Activated CD4-positive, alpha-beta T cell treated with anti-CD3 and anti-CD28 coated beads, Interleukin-2, amount 10 ng/mL, durations not matched to agents 7 days and 5 days (primary cell): ENCODE data around the gene CEACAM19. TPM values are rescaled to one million over a fixed set of nuclear protein-coding genes. Genes with fewer than 3 reads are reported as not detected.
"Not testable (repeated sequence)": the region's sequence is repeated elsewhere in the genome, so short reads cannot be mapped to it uniquely, and the experiment has no call there.

Experiments used
- CTCF ChIA-PET: fragments of 350-600 bp; sonication (Branson Sonifier 250); formaldehyde crosslinking; loops from one replicate; lab custom pipeline; 2021; ENCODE audit warnings: antibody characterized with exemption; lab: Charles Lee
- POLR2A ChIA-PET: fragments of 350-600 bp; sonication (Branson Sonifier 250); formaldehyde crosslinking; loops from one replicate; lab custom pipeline; 2021; ENCODE audit warnings: antibody characterized with exemption; lab: Charles Lee
- DNase-seq: peaks from one replicate; pipeline ENCODE4 v3.0.0-alpha.2; 2020
- H3K27ac Mint-ChIP-seq: one replicate; pipeline ENCODE4 v1.8.0; 2021; ENCODE audit warnings: mild to moderate bottlenecking, moderate library complexity, mixed read lengths
- H3K27me3 Mint-ChIP-seq: one replicate; pipeline ENCODE4 v1.8.0; 2021; ENCODE audit warnings: mixed read lengths
- H3K36me3 Mint-ChIP-seq: one replicate; pipeline ENCODE4 v1.8.0; 2021; ENCODE audit warnings: low read depth, mixed read lengths
- H3K4me1 Mint-ChIP-seq: one replicate; pipeline ENCODE4 v1.8.0; 2021; ENCODE audit warnings: mixed read lengths
- H3K4me3 Mint-ChIP-seq: one replicate; pipeline ENCODE4 v1.8.0; 2021; ENCODE audit warnings: mild to moderate bottlenecking, moderate library complexity, mixed read lengths
- H3K9me3 Mint-ChIP-seq: one replicate; pipeline ENCODE4 v1.8.0; 2021; ENCODE audit warnings: mixed read lengths
- total RNA-seq, 2 experiments: library from RNA; stranded (reverse); gene quantifications; one replicate each; pipeline ENCODE4 v1.2.3, GENCODE V29; 2021

CEACAM19 gene
- total RNA-seq, 2 experiments from 2014 or later = 0.23 TPM; not detected in 1

DNA sequence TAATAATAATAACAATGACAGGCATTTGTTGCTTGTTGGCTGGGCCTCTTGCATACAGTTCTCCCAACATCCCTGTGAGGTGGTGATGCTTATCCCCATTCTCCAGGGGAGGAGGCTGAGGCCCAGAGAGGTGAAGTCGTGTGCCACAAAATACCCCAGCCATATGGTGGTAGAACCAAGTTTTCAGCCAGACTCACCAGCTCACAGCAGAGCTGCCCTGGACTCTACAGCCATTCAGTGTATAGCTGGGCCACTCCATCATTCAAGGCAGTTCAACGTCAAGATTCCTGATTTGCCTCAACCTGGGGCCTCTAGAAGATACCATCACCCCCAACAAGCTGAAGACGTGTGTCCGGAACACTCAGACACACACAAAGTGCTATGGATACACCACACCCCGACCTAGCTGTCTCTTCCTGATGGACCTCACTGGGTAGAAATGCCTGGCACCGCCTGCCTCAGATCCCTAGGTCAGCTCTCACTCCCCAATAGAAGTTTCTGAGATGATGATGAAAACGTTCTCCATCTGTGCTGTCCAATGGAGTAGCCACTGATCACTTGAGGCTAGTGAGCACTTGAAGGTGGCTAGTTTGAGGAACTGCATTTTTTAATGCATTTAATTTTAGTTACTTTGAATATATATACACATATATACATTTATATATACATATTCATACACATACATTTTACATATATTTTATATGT, 4.3 kb upstream of the CEACAM19 start:
- ChIA-PET POLR2A (interaction anchor here (0.5 kb wide), 1 partner anchor 81 kb away, joined by 3 read pairs; no protein-coding TSS in a partner anchor), CTCF (no interaction called here)
- no peaks in the 10 kb centered on the region for H3K9me3 Mint-ChIP-seq
- no peaks in the 10 kb centered on the region for H3K4me1 Mint-ChIP-seq
- H3K27me3 Mint-ChIP-seq = no peaks in the 10 kb centered on the region
- no peak overlapping the region for H3K4me3 Mint-ChIP-seq
- H3K36me3 Mint-ChIP-seq = no peaks in the 10 kb centered on the region
- DNase-seq = no peak
- H3K27ac Mint-ChIP-seq = no peak overlapping the region

GRCh38 chr19:44668985-44669764, 2.1 kb upstream of the CEACAM19 start:
- ChIA-PET POLR2A (no interaction called here), CTCF (no interaction called here)
- Mint-ChIP-seq H3K36me3 (no peaks in the 10 kb centered on the region), H3K27ac (no peak overlapping the region), H3K4me3 (no peak overlapping the region), H3K4me1 (no peaks in the 10 kb centered on the region), H3K9me3 (no peaks in the 10 kb centered on the region), H3K27me3 (no peaks in the 10 kb centered on the region)
- DNase-seq = no peak

GRCh38 chr19:44670027-44670426, 1.3 kb upstream of the CEACAM19 start:
- CTCF ChIA-PET, H3K4me3 Mint-ChIP-seq, DNase-seq, H3K27ac Mint-ChIP-seq, H3K4me1 Mint-ChIP-seq, H3K27me3 Mint-ChIP-seq, H3K36me3 Mint-ChIP-seq, H3K9me3 Mint-ChIP-seq, POLR2A ChIA-PET: not testable (repeated sequence)

- Mint-ChIP-seq H3K27me3 (no peaks in the 10 kb centered on the region), H3K4me1 (no peaks in the 10 kb centered on the region), H3K36me3 (no peaks in the 10 kb centered on the region), H3K27ac (no peak overlapping the region), H3K9me3 (no peaks in the 10 kb centered on the region), H3K4me3 (no peak overlapping the region)
- no peak for DNase-seq
- ChIA-PET POLR2A (no interaction called here), CTCF (no interaction called here)
Observed at GRCh38 chr19:44672226-44672625, 944 bp downstream of the CEACAM19 start.

- H3K27ac Mint-ChIP-seq = no peak overlapping the region
- no peaks in the 10 kb centered on the region for H3K27me3 Mint-ChIP-seq
- CTCF ChIA-PET = no interaction called here
- no peak overlapping the region for H3K4me3 Mint-ChIP-seq
- DNase-seq = no peak
- POLR2A ChIA-PET = no interaction called here
- no peaks in the 10 kb centered on the region for H3K9me3 Mint-ChIP-seq
- H3K36me3 Mint-ChIP-seq = no peaks in the 10 kb centered on the region
- H3K4me1 Mint-ChIP-seq = no peaks in the 10 kb centered on the region
Observed at GRCh38 chr19:44673510-44673909, 2.2 kb downstream of the CEACAM19 start.

DNA sequence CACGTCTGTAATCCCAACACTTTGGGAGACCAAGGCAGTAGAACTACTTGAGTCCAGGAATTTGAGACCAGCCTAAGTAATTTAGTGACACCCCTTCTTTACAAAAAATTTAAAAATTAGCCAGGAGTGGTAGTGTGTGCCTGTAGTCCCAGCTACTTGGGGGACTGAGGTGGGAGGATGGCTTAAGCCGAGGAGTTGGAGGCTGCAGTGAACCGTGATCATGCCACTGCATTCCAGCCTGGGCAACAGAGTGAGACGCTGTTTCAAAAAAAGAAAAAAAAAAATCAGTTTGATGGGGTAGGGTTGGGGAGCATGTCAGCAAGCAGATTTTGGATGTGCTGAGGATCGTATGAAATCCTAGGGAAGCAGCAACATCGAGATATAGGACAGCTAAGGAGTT, 4.2 kb downstream of the CEACAM19 start:
- DNase-seq = no peak
- Mint-ChIP-seq H3K27ac (no peak overlapping the region), H3K27me3 (no peaks in the 10 kb centered on the region), H3K4me1 (no peaks in the 10 kb centered on the region), H3K9me3 (no peaks in the 10 kb centered on the region), H3K36me3 (no peaks in the 10 kb centered on the region), H3K4me3 (no peak overlapping the region)
- POLR2A ChIA-PET = interaction anchor here (0.6 kb wide), 1 partner anchor 195 kb away, joined by 3 read pairs; no protein-coding TSS in a partner anchor
- CTCF ChIA-PET = interaction anchor here (0.6 to 1.5 kb wide), 5 partner anchors 11 to 569 kb away, joined by 3 to 4 read pairs (median 3); no protein-coding TSS in a partner anchor

DNA sequence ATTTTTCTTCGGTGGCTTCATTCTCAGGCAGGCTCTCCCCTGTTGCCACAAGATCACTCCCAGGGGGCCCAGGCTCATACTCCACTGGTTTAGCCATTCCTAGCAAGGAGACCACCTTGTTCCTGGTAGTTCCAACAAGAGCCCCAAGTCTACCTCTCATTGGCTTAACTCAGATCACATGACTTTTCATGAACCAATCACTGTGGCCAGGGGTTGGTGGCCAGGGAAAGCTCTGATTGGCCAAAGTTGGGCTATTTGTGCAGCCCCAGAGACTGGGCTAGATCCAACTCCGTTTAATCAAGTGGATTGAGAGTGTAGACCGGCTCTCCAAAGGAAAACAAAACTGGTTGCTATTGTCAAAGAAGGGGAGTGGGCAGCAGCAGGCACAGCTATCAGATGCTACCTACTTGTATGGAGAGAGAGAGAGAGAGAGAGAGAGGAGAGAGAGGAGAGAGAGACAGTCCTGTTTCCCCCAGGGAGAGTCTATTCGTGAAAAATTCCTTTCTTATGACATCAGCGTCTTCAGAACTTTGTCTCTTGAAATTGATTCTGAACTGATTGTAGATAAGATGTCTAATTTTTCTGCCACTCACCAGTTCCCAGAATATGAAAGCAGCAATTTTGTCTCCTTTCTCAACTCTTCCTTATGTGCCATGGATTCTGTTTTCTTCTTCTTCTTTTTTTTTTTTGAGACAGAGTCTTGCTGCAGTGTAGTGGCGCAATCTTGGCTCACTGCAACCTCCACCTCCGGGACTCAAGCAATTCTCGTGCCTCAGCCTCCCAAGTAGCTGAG, 5.9 kb downstream of the CEACAM19 start:
- CTCF ChIA-PET = interaction anchor here (1.6 kb wide), 1 partner anchor 12 kb away, joined by 4 read pairs; no protein-coding TSS in a partner anchor
- Mint-ChIP-seq H3K4me3 (no peak overlapping the region), H3K36me3 (no peaks in the 10 kb centered on the region), H3K4me1 (no peaks in the 10 kb centered on the region), H3K27me3 (no peaks in the 10 kb centered on the region), H3K9me3 (no peaks in the 10 kb centered on the region), H3K27ac (no peak overlapping the region)
- POLR2A ChIA-PET = interaction anchor here (0.7 kb wide), 1 partner anchor 11 kb away, joined by 7 read pairs; no protein-coding TSS in a partner anchor
- no peak for DNase-seq

DNA sequence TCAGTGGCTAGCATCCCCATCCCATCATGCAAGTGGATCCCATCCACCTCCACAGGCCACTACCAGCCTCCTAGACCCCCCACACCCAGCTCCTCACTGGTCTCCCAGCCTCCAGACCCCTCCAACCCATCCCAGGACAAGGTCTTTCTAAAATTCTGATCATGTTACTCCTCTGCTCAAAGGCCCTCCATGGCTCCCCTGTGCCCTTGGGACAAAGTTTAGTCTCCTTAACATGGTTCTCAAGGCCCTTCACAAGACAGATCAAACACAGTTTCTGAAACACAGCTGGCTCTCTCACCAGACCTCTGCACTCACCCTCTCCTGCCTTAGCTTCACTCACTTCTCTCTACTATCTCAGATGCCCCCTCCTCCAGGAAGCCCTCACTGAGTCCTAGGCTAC, 9.3 kb downstream of the CEACAM19 start:
- Mint-ChIP-seq H3K36me3 (no peaks in the 10 kb centered on the region), H3K27me3 (no peaks in the 10 kb centered on the region), H3K4me1 (peaks cover 9% of the 10 kb centered on the region), H3K4me3 (no peak overlapping the region), H3K27ac (no peak overlapping the region), H3K9me3 (no peaks in the 10 kb centered on the region)
- CTCF ChIA-PET = interaction anchor here (0.5 to 1.3 kb wide), 2 partner anchors 9 to 71 kb away, joined by 3 to 5 read pairs; no protein-coding TSS in a partner anchor
- no peak for DNase-seq
- POLR2A ChIA-PET = interaction anchor here (0.6 kb wide), 1 partner anchor 119 kb away, joined by 4 read pairs; no protein-coding TSS in a partner anchor

DNA sequence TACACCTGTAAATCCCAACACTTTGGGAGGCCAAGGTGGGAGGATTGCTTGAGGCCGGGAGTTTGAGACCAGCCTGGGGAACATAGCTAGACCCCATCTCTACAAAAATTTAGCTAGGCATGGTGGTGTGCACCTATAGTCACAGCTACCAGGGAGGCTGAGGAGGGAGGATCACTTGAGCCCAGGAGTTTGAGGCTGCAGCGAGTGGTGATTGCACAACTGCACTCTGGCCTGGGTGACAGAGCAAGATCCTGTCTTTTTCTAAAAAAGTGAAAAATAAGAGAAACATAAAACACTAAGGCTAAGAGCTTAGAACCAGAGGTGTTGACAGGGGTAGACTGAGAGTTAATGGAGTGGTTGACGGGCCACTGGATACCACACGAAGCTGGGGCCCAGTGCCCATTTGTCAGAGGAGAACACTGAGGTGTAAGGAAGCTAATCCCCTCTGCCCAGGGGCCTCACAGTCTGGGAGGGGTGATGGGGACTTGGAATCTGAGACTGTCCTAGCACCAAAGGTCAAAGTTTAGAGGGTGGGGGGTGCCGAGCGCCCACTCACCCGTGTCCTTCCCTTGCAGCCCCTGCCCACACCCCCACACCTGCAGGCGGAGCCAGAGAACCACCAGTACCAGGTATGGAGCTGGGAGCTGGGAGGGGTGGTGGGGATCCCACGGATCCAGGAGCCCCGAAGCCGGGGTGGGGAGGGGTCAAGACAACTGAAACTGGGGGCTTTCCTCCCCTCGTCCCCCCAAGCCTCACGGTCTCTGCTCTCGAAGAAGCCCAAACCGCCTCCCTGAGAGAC, 10.9 kb downstream of the CEACAM19 start:
- ChIA-PET POLR2A (no interaction called here), CTCF (interaction anchor here (0.6 to 1.5 kb wide), 5 partner anchors 22 to 361 kb away, joined by 3 to 5 read pairs (median 4); no protein-coding TSS in a partner anchor)
- Mint-ChIP-seq H3K4me1 (peaks cover 9% of the 10 kb centered on the region), H3K27ac (no peak overlapping the region), H3K36me3 (no peaks in the 10 kb centered on the region), H3K4me3 (no peak overlapping the region), H3K9me3 (no peaks in the 10 kb centered on the region), H3K27me3 (peaks cover 5% of the 10 kb centered on the region)
- no peak for DNase-seq

DNA sequence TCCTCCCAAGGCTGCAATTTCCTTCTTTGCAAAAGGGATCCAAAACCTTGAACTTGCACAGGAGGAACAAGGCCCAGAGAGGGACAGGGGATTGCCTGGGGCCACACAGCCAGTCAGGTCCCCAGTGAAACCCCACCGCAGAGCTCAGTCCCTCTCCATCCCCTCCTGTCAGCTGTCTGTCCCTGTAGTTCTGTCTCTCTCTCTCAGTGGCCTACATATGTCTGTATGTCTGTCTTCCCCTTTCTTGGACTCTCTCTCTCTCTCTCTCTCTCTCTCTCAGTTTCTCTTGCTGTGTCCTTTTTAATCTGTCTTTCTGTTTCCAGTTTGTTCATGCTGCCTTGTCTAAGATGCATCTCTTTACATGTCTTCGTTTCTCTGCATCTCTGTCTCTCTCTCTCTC, 11.5 kb downstream of the CEACAM19 start:
- CTCF ChIA-PET = interaction anchor here (0.6 to 1.5 kb wide), 2 partner anchors 101 to 361 kb away, joined by 4 to 5 read pairs; no protein-coding TSS in a partner anchor
- H3K27me3 Mint-ChIP-seq = peaks cover 8% of the 10 kb centered on the region
- no peak overlapping the region for H3K4me3 Mint-ChIP-seq
- H3K4me1 Mint-ChIP-seq = peaks cover 9% of the 10 kb centered on the region
- POLR2A ChIA-PET = no interaction called here
- H3K36me3 Mint-ChIP-seq = no peaks in the 10 kb centered on the region
- no peak overlapping the region for H3K27ac Mint-ChIP-seq
- no peaks in the 10 kb centered on the region for H3K9me3 Mint-ChIP-seq
- no peak for DNase-seq

DNA sequence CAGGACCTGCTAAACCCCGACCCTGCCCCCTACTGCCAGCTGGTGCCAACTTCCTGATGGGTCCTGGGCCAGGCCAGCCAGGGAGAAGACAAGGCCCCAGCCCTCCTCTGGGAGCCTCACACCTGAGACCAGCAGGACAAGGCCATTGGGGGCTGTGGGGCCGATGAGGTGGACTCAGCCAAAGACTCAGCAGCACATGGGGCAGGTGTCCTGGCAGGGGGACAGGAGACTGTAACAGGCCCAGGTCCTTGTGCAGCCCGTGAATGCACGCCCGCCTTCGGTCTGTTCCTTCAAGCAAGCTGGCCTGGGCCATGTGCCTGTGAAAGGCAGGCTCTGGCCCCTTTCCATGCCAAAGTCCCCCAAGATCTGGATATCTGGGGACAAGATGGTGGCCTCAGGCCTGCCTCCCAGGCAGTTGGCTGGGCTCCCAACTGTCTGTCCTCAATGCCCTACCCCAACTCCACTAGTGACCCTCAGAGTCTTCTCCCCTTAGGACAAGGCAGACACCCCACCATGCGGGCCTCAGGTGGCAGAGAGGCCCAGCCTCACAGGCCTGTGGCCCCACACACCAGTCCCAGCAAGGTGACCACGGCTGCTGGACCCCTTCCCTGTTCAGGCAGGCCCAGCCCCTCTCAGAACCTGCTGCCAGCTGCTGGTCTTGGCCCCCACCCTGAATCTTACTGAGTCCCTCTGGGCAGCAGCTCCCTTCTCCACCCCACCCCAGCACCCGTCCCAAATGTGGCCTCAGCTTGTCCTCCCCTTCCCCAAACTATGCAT, 12.3 kb downstream of the CEACAM19 start:
- no peak overlapping the region for H3K4me3 Mint-ChIP-seq
- H3K27me3 Mint-ChIP-seq = peaks cover 10% of the 10 kb centered on the region
- no peaks in the 10 kb centered on the region for H3K36me3 Mint-ChIP-seq
- H3K9me3 Mint-ChIP-seq = no peaks in the 10 kb centered on the region
- H3K4me1 Mint-ChIP-seq = peaks cover 9% of the 10 kb centered on the region
- POLR2A ChIA-PET = no interaction called here
- no peak for DNase-seq
- no peak overlapping the region for H3K27ac Mint-ChIP-seq
- CTCF ChIA-PET = interaction anchor here (0.6 to 1.0 kb wide), 3 partner anchors 41 to 220 kb away, joined by 3 to 4 read pairs (median 3); no protein-coding TSS in a partner anchor
